Esophagus (tissue), 2 donors: ENCODE results near the gene ECSIT. TPM values are rescaled to one million over a fixed set of nuclear protein-coding genes. Genes with fewer than 3 reads are reported as not detected.

Experiments
- H3K27ac ChIP-seq, 2 donors: one replicate each; pipeline ENCODE4 v1.5.1; 2013; ENCODE audit warnings: low read depth in 2 of 2, mild to moderate bottlenecking in 2 of 2, inconsistent platforms in 1 of 2, low read length in 1 of 2, moderate library complexity in 1 of 2
- H3K27me3 ChIP-seq, 2 donors: one replicate each; pipeline ENCODE4 v1.6.1; 2013; ENCODE audit warnings: low read length in 2 of 2, control low read depth in 1 of 2, mild to moderate bottlenecking in 1 of 2; ENCODE audit not compliant: insufficient read depth in 2 of 2, control insufficient read depth in 1 of 2
- H3K36me3 ChIP-seq, 2 donors: one replicate each; pipeline ENCODE4 v1.6.1; 2013; ENCODE audit warnings: low read length in 1 of 2; ENCODE audit not compliant: control insufficient read depth in 2 of 2, insufficient read depth in 2 of 2
- H3K4me1 ChIP-seq, 2 donors: one replicate each; pipeline ENCODE4 v1.6.1; 2013; ENCODE audit warnings: low read length in 1 of 2; ENCODE audit not compliant: control insufficient read depth in 2 of 2, insufficient read depth in 2 of 2
- H3K4me3 ChIP-seq, 2 donors: one replicate each; pipeline ENCODE4 v1.5.1; 2013; ENCODE audit warnings: low read length in 2 of 2, mild to moderate bottlenecking in 2 of 2, low read depth in 1 of 2, moderate library complexity in 1 of 2
- H3K9me3 ChIP-seq, 2 donors: one replicate each; pipeline ENCODE4 v1.6.1; 2013; ENCODE audit warnings: mild to moderate bottlenecking in 2 of 2, low read depth in 1 of 2, low read length in 1 of 2, moderate library complexity in 1 of 2; ENCODE audit not compliant: control insufficient read depth in 2 of 2, insufficient read depth in 1 of 2
- WGBS, 2 donors: extraction: QIAGEN DNeasy Blood & Tissue Kit; methylation state at CpG; one replicate each; pipeline ENCODE4 v1.1.7; 2013; 5-methylcytosine and 5-hydroxymethylcytosine counted together
- polyA plus RNA-seq, 2 donors: library from polyadenylated mRNA; stranded (reverse); fragments of 200-250 nt; gene quantifications; one replicate each; pipeline ENCODE4 v1.2.3, GENCODE V29; 2013
- donor health status: healthy with polysubstance abuse.
- donor health status: Bipolar disorder and iron deficiency.

Gene ECSIT
- polyA plus RNA-seq, 2 donors, result 36.3 to 41.2 TPM

- Histone ChIP-seq H3K9me3 (no peaks in the 10 kb centered on the region), H3K27me3 (no peaks in the 10 kb centered on the region)
- 87 to 88% methylated on average over 7 of the region's 7 CpGs for WGBS, 2 donors
Measured at GRCh38 chr19:11456659-11457058, 72.3 kb downstream of the ECSIT start.

More at GRCh38 chr19:11456659-11457058, 72.3 kb downstream of the ECSIT start:
- Histone ChIP-seq H3K4me1 (no peaks in the 10 kb centered on the region), H3K27ac (no peak overlapping the region), H3K4me3 (no peak overlapping the region), H3K36me3 (no peaks in the 10 kb centered on the region)

Other genes starting within 250 kb of the ECSIT start
- gene TSPAN16, start 233.0 kb downstream of the ECSIT start, polyA plus RNA-seq, result not detected
- gene RAB3D, start 189.5 kb downstream of the ECSIT start, polyA plus RNA-seq, result 10 to 100 TPM; 21.7 to 25.7 TPM
- 10 to 100 TPM; 39.8 to 67.1 TPM for gene TMEM205, start 182.9 kb downstream of the ECSIT start, polyA plus RNA-seq
- gene CCDC159, start 182.6 kb downstream of the ECSIT start, polyA plus RNA-seq, result 10 to 100 TPM; 22.5 to 47.6 TPM
- gene PLPPR2, start 173.7 kb downstream of the ECSIT start, polyA plus RNA-seq, result 1 to 10 TPM; 7.3 to 8.6 TPM
- gene SWSAP1, start 154.5 kb downstream of the ECSIT start, polyA plus RNA-seq, result 1 to 10 TPM; 2.2 to 2.8 TPM
- gene EPOR, start 144.8 kb downstream of the ECSIT start, polyA plus RNA-seq, result 1 to 10 TPM; 1.2 to 1.4 TPM
- gene RGL3, start 109.8 kb downstream of the ECSIT start, polyA plus RNA-seq, result 1 to 10 TPM in 1 of 2 donors, under 1 TPM in 1; 0.87 to 3.6 TPM
- gene ODAD3, start 94.0 kb downstream of the ECSIT start, polyA plus RNA-seq, result under 1 TPM; 0.06 to 0.20 TPM
- 10 to 100 TPM; 76.7 to 86.9 TPM for gene PRKCSH, start 93.5 kb downstream of the ECSIT start, polyA plus RNA-seq
- not detected for gene ELAVL3, start 48.1 kb downstream of the ECSIT start, polyA plus RNA-seq
- 1 to 10 TPM; 6.2 to 9.2 TPM for gene ZNF653, start 23.3 kb downstream of the ECSIT start, polyA plus RNA-seq
- gene CNN1, start 9.7 kb upstream of the ECSIT start, polyA plus RNA-seq, result 100 to 1,000 TPM in 1 of 2 donors, 10 to 100 TPM in 1; 85.0 to 234 TPM
- 10 to 100 TPM; 43.4 to 46.6 TPM for gene ELOF1, start 30.1 kb upstream of the ECSIT start, polyA plus RNA-seq
- 10 to 100 TPM; 23.5 to 33.9 TPM for gene ACP5, start 48.5 kb upstream of the ECSIT start, polyA plus RNA-seq
- 1 to 10 TPM; 2.5 to 3.0 TPM for gene ZNF627, start 68.3 kb upstream of the ECSIT start, polyA plus RNA-seq
- 1 to 10 TPM; 6.6 to 9.5 TPM for gene ZNF823, start 209.8 kb upstream of the ECSIT start, polyA plus RNA-seq
- 1 to 10 TPM; 1.6 to 2.2 TPM for gene ZNF441, start 237.9 kb upstream of the ECSIT start, polyA plus RNA-seq